ENCODE data around the gene ARHGEF3.

Gene ARHGEF3

GRCh38 chr3:56813653-56813960 is 11.9 kb upstream of the ARHGEF3 start:
- no peak for DNase-seq (ENCODE audit: low read depth)
- no peak for TF ChIP-seq CTCF (IDR thresholded peaks at IDR 0.05; ENCODE audit: low read length, missing control alignments)
- H3K4me3 ChIP-seq (replicated peaks; ENCODE audit: low read depth, low read length), result no peak overlapping the region

- peak overlapping the region; percentile 6 for H3K4me3 ChIP-seq (replicated peaks; ENCODE audit: low read depth, low read length)
- TF ChIP-seq CTCF (IDR thresholded peaks at IDR 0.05; ENCODE audit: low read length, missing control alignments), result no peak
- DNase-seq (ENCODE audit: low read depth), result peak; percentile 75
Measured at GRCh38 chr3:56812754-56813652, 11.3 kb upstream of the ARHGEF3 start.

- DNase-seq (ENCODE audit: low read depth), result no peak
- H3K4me3 ChIP-seq (replicated peaks; ENCODE audit: low read depth, low read length), result no peak overlapping the region
- TF ChIP-seq CTCF (IDR thresholded peaks at IDR 0.05; ENCODE audit: low read length, missing control alignments), result no peak
Measured at GRCh38 chr3:56811546-56812202, 9.9 kb upstream of the ARHGEF3 start.

- no peak overlapping the region for H3K4me3 ChIP-seq (replicated peaks; ENCODE audit: low read depth, low read length)
- DNase-seq (ENCODE audit: low read depth), result no peak
- TF ChIP-seq CTCF (IDR thresholded peaks at IDR 0.05; ENCODE audit: low read length, missing control alignments), result no peak
Measured at GRCh38 chr3:56810577-56811545, 9.1 kb upstream of the ARHGEF3 start.

- no peak for DNase-seq (ENCODE audit: low read depth)
- TF ChIP-seq CTCF (IDR thresholded peaks at IDR 0.05; ENCODE audit: low read length, missing control alignments), result no peak
- no peak overlapping the region for H3K4me3 ChIP-seq (replicated peaks; ENCODE audit: low read depth, low read length)
Measured at GRCh38 chr3:56806407-56806806, 4.7 kb upstream of the ARHGEF3 start.

GRCh38 chr3:56802790-56803189 is 1.0 kb upstream of the ARHGEF3 start:
- TF ChIP-seq CTCF (IDR thresholded peaks at IDR 0.05; ENCODE audit: low read length, missing control alignments), result no peak
- no peak for DNase-seq (ENCODE audit: low read depth)
- H3K4me3 ChIP-seq (replicated peaks; ENCODE audit: low read depth, low read length), result no peak overlapping the region
